Measurements from ENCODE around the gene CD37.
"Not testable (repeated sequence)": the region's sequence is repeated elsewhere in the genome, so short reads cannot be mapped to it uniquely, and the experiment has no call there.

CD37 gene, protein sequence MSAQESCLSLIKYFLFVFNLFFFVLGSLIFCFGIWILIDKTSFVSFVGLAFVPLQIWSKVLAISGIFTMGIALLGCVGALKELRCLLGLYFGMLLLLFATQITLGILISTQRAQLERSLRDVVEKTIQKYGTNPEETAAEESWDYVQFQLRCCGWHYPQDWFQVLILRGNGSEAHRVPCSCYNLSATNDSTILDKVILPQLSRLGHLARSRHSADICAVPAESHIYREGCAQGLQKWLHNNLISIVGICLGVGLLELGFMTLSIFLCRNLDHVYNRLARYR

DNA sequence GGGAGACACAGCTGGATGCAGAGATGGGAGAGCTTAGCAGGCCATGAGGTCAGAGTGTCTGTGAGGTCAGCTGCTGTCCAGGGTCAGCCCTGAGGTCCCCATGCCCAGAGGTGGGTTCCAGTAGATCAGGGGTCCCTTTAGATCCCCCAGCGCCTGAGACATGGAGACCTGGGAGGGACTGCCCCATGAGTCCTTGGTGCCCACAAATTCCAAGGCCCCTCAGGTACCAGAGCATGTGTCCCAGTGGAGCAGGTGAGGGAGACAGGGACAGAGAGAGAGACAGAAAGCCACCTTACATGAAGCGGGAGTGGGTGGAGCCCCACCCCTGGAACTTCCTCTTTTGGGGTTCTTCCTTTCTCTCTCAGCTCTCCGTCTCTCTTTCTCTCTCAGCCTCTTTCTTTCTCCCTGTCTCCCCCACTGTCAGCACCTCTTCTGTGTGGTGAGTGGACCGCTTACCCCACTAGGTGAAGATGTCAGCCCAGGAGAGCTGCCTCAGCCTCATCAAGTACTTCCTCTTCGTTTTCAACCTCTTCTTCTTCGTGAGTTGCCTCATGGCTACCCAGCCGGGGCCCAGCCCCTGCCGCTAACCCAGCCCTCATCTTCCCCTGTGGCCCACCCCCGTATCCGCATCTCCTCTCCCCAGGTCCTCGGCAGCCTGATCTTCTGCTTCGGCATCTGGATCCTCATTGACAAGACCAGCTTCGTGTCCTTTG lies at the start of gene CD37:
CD37 (plus strand) TSS at position 336 of the 713 bp plus-strand sequence; CDS start at position 471, 135 bp downstream.
- no peak for DNase-seq

- no peak for DNase-seq
Observed at GRCh38 chr19:49287141-49287770, 48.0 kb upstream of the CD37 start.

- DNase-seq = not testable (repeated sequence)
Observed at GRCh38 chr19:49288205-49288604, 47.0 kb upstream of the CD37 start.

DNA sequence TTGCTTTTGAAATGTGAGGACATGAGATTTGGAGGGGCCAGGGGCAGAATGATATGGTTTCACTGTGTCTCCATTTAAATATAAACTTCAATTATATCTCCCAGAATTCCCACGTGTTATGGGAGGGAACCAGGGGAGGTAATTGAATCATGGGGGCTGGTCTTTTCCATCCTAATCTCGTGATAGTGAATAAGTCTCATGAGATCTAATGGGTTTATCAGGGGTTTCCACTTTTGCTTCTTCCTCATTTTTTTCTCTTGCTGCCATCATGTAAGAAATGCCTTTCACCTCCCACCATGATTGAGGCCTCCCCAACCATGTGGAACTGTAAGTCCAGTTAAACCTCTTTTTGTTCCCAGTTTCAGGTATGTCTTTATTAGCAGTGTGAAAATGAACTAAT lies 45.9 kb upstream of the CD37 start:
- not testable (repeated sequence) for DNase-seq

DNA sequence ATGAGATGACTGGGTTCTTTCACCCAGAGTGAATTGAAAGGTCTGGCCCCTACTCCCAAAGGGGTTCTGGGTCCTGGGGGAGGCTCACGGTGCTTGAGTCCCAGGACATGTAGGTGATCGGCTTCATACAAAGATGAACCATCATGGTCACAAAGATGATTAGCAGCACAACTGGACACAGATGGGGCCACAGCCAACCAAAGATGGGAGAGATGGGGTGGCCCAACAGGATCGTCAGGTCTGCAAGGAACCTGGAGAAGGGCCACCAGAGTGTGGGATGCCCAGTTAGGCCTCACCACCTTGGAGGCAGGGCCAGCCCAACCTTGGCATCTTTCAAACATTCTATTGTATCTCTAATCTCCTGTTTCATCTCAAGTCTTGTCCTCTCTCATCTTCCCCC lies 44.7 kb upstream of the CD37 start:
- DNase-seq = no peak

- no peak for DNase-seq
Observed at GRCh38 chr19:49294401-49294800, 40.8 kb upstream of the CD37 start.

- no peak for DNase-seq
Observed at GRCh38 chr19:49295208-49295880, 39.9 kb upstream of the CD37 start.

- DNase-seq = no peak
Observed at GRCh38 chr19:49297403-49297802, 37.8 kb upstream of the CD37 start.

DNA sequence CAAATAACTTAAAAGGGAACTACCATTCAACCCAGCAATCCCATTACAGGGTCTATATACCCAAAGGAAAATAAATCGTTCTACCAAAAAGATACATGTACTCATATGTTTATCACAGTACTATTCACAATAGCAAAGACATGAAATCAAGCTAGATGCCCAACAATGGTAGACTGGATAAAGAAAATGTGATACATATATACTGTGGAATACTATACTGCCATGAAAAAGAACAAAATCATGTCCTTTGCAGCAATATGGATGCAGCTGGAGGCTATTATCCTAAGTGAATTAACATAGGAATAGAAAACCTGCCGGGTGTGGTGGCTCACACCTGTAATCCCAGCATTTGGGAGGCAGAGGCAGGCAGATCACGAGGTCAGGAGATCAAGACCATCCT lies 36.6 kb upstream of the CD37 start:
- DNase-seq = not testable (repeated sequence)

GRCh38 chr19:49301165-49301865 lies 33.9 kb upstream of the CD37 start:
- peak; percentile 62 to 80 for DNase-seq

- DNase-seq = no peak
Observed at GRCh38 chr19:49301866-49302252, 33.3 kb upstream of the CD37 start.

DNA sequence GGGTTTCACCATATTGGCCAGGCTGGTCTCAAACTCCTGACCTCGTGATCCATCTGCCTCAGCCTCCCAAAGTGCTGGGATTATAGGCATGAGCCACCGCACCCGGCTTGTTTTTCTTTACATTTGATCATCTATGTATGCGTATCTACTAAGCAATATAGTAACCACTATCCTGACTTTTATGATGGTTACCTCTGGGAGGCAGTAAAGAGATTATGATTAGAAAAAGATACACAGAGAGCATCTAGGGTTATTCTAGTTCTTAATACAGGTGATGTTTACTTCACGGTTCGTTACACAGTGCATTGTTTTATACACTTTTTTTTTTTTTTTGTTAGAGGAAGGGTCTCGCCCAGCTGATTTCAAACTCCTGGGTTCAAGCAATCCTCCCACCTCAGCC lies 28.5 kb upstream of the CD37 start:
- not testable (repeated sequence) for DNase-seq

- no peak for DNase-seq
Observed at GRCh38 chr19:49309087-49309486, 26.1 kb upstream of the CD37 start.

- DNase-seq = no peak
Observed at GRCh38 chr19:49315111-49315510, 20.1 kb upstream of the CD37 start.

DNA sequence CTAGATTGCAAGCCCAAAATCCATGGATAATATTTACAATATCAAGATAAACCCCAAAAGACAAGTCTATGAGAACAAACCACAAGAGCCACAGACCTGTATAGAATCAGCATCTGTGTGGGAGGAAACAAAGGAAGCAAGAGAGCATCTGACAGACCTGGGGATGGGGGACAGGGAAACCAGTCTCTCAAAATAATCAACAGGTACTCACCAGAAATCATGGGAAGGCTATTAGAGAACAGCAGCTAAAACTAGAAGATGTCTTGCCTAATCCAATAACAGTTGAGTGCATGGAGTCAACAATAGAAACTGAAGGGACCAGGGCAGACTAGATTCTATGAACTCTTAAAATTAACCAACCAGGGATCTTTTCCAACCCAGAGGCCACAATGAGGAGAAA lies 18.9 kb upstream of the CD37 start:
- DNase-seq = no peak

- no peak for DNase-seq
Observed at GRCh38 chr19:49318296-49318695, 16.9 kb upstream of the CD37 start.

DNA sequence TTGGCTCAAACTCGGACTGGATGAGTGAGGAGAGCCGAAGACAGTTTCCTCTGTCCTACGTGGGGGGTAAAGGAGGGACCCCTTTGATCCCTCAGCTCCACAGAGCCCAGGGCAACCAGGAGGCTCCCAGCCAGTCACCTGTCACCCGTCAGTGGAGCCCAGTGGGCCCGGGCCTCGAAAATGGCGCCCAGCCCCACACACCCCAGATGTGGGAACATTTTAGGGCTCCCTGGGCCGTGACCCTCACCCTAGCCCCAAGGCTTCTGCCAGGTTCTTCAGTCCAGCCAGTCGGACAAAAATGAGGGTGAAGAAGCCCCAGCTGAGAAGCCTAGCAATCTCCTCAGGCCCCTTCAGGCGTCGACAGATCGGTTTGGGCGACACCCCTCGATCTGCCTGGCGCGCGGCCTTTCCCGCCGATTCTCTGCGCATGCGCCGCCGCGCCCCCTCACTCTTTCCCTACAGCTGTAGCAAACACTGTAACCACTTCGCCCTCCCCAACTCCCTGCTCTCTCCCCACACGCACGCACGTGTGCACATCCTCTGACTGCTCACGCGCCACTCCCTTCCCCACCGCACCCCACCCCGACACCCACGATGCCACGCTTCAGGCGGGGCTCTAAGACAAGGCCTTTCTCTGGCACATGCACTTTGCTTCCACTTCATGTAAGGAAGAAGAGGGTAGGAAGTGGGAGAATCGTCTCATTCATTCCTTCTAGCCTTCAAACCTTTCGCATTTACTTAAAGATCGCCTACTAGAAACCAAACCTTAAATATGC lies 10.2 kb upstream of the CD37 start, which contains the start of gene SLC6A16:
SLC6A16 (minus strand) TSS at position 391 of the 776 bp plus-strand sequence. CDS start 13,844 bp downstream, outside the sequence.
- no peak for DNase-seq

DNA sequence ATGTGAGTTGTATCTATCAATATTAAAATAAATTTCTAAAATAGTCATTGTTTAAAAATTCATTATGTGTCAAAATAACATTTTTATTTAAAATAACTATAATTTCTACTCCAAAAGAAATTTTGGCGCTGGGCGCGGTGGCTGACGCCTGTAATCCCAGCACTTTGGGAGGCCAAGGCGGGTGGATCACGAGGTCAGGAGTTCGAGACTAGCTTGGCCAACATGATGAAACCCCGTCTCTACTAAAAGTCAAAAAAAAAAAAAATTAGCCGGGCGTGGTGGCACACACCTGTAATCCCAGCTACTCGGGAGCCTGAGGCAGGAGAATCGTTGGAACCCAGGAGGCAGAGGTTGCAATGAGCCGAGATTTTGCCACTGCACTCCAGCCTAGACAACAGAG lies 9.4 kb upstream of the CD37 start:
- DNase-seq = not testable (repeated sequence)

GRCh38 chr19:49326165-49326704 lies 9.0 kb upstream of the CD37 start:
- DNase-seq = no peak

DNA sequence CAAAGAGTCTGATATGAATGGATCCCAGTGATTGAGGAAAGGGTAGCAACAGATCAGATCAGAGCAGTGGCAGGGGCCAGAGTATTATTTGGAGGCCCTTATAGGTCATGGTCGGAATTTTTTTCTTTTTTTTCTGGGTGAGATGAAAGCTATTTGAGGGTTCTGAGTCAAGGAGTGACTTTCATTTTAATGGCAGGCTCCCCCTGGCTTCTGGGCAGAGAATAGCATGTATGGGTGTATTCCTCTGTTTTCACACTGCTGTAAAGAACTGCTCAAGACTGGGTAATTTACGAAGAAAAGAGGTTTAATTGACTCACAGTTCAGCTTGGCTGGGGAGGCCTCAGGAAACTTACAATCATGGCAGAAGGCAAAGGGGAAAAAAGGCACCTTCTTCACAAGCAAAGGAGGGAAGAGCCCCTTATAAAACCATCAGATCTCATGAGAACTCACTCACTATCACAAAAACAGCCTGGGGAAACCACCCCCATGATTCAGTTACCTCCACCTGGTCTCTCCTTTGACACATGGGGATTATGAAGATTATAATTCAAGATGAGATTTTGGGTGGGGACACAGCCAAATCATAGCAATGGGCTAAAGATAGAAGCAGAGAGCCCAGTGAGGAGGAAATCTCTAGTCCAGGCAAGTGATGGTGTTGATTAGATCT lies 7.2 kb upstream of the CD37 start:
- no peak for DNase-seq

DNA sequence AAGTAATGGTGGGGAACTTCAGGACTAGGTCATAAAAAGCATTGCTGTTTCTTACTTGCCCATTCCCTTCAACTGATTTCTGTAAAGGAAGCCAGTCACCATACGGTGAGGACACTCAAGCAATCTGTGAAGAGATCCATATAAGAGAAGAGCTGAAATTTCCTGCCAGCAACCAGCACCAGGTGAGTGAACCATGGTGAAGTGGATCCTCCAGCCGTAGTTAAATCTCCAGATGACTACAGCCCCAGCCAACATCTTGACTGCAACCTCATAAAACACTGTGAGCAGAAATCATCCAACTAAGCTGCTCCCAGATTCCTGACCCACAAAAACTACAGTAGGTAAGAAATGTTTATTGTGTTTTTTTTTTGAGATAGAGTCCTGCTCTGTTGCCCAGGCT lies 6.5 kb upstream of the CD37 start:
- no peak for DNase-seq

Data from NCI-H1930 (cell line).